Caco-2 (cell line): ENCODE data around the gene NF2. TPM values are rescaled to one million over a fixed set of nuclear protein-coding genes. Genes with fewer than 3 reads are reported as not detected.
"Not testable (repeated sequence)": the region's sequence is repeated elsewhere in the genome, so short reads cannot be mapped to it uniquely, and the experiment has no call there.

Source experiments
- BruUV-seq: library from RNA; stranded (reverse); fragments of 400-500 nt; replicated peaks from 2 replicates; lab custom pipeline; 2021; lab: Mats Ljungman, UMichigan
- CTCF ChIA-PET: fragments of 300-600 bp; sonication (Branson Sonifier 250); formaldehyde crosslinking; loops from one replicate; lab custom pipeline; 2022; ENCODE audit warnings: antibody characterized with exemption; lab: Charles Lee
- POLR2A ChIA-PET: fragments of 300-600 bp; sonication (Branson Sonifier 250); formaldehyde crosslinking; loops from one replicate; lab custom pipeline; 2022; ENCODE audit warnings: antibody characterized with exemption; lab: Charles Lee
- DNase-seq, 2 experiments: peaks; one replicate each; pipeline versions ENCODE4 v3.0.0 to v3.0.0-alpha.2; 2020 to 2022
- H3K27me3 ChIP-seq: replicated peaks from 2 replicates; pipeline ENCODE4 v1.6.0; 2011; ENCODE audit warnings: low read length; ENCODE audit not compliant: control insufficient read depth, insufficient read depth
- H3K36me3 ChIP-seq: 2 replicates; pipeline ENCODE4 v1.5.1; 2011; ENCODE audit warnings: low read length; ENCODE audit not compliant: control insufficient read depth, insufficient read depth
- H3K4me1 ChIP-seq: fragments of 250-450 bp; sonication (Bioruptor Pico); 2 replicates; pipeline ENCODE4 v1.5.1; 2020; ENCODE audit warnings: mild to moderate bottlenecking
- H3K4me3 ChIP-seq: 2 replicates; pipeline ENCODE4 v1.5.1; 2011; ENCODE audit warnings: low read depth, mild to moderate bottlenecking, control low read depth, low read length
- H3K9me3 ChIP-seq: fragments of 250-450 bp; sonication (Bioruptor Pico); 2 replicates; pipeline ENCODE4 v1.5.1; 2020; ENCODE audit warnings: mild to moderate bottlenecking, moderate library complexity
- H3K27ac Mint-ChIP-seq: one replicate; pipeline ENCODE4 v1.8.0; 2022; ENCODE audit warnings: mixed read lengths; ENCODE audit not compliant: unreplicated experiment
- H3K27me3 Mint-ChIP-seq: one replicate; pipeline ENCODE4 v1.8.0; 2022; ENCODE audit warnings: mixed read lengths; ENCODE audit not compliant: insufficient read depth, unreplicated experiment
- H3K36me3 Mint-ChIP-seq: one replicate; pipeline ENCODE4 v1.8.0; 2022; ENCODE audit warnings: mild to moderate bottlenecking, mixed read lengths; ENCODE audit not compliant: insufficient read depth, unreplicated experiment
- H3K4me1 Mint-ChIP-seq: one replicate; pipeline ENCODE4 v1.8.0; 2022; ENCODE audit warnings: low read depth, mixed read lengths; ENCODE audit not compliant: unreplicated experiment
- H3K4me3 Mint-ChIP-seq: one replicate; pipeline ENCODE4 v1.8.0; 2022; ENCODE audit warnings: mild to moderate bottlenecking, moderate library complexity, mixed read lengths; ENCODE audit not compliant: unreplicated experiment
- H3K9me3 Mint-ChIP-seq: one replicate; pipeline ENCODE4 v1.8.0; 2022; ENCODE audit warnings: mixed read lengths; ENCODE audit not compliant: unreplicated experiment
- CTCF ChIP-seq, 2 experiments: fragments of 200-600 bp in 1 of 2; IDR thresholded peaks; 1 replicate in 1 of 2; 2 replicates in 1 of 2; pipeline versions ENCODE4 v1.5.1 to v1.8.0; 2011 to 2022; ENCODE audit warnings: antibody characterized with exemption in 1 of 2, control low read depth in 1 of 2, inconsistent platforms in 1 of 2, low read depth in 1 of 2, low read length in 1 of 2, mild to moderate bottlenecking in 1 of 2, moderate library complexity in 1 of 2; ENCODE audit not compliant: insufficient read depth in 1 of 2, severe bottlenecking in 1 of 2, unreplicated experiment in 1 of 2
- intact Hi-C: fragments of 100-400 bp; cut with micrococcal nuclease; formaldehyde crosslinking; loops from one replicate; pipeline ENCODE4 v1.10.0; 2022; ENCODE audit not compliant: unreplicated experiment
- total RNA-seq: library from RNA; stranded (reverse); gene quantifications from 2 replicates; pipeline ENCODE4 v1.2.3, GENCODE V29; 2022

NF2 gene
- total RNA-seq, 1 experiment from 2014 or later = 53.2 TPM

- no peaks in the 10 kb centered on the region for H3K9me3 Mint-ChIP-seq
- no peaks in the 10 kb centered on the region for H3K27me3 Mint-ChIP-seq
- H3K27ac Mint-ChIP-seq = no peak overlapping the region
- no peaks in the 10 kb centered on the region for H3K9me3 ChIP-seq
- intact Hi-C loops = no loop called here
- DNase-seq = no peak
- H3K36me3 ChIP-seq = no peaks in the 10 kb centered on the region
- H3K27me3 ChIP-seq = no peaks in the 10 kb centered on the region
- TF ChIP-seq CTCF (IDR thresholded peaks at IDR 0.05; ENCODE audit: insufficient read depth in 1 of 2, low read depth in 1 of 2, low read length in 1 of 2, severe bottlenecking in 1 of 2, unreplicated experiment in 1 of 2) = no peak
- no TSS peak for BruUV-seq
- no peaks in the 10 kb centered on the region for H3K36me3 Mint-ChIP-seq
- CTCF ChIA-PET = no interaction called here
- no peak overlapping the region for H3K4me3 Mint-ChIP-seq
- no peak overlapping the region for H3K4me3 ChIP-seq
- POLR2A ChIA-PET = no interaction called here
- no peaks in the 10 kb centered on the region for H3K4me1 ChIP-seq
- no peaks in the 10 kb centered on the region for H3K4me1 Mint-ChIP-seq
These were observed 15.3 kb upstream of the NF2 start for GRCh38 chr22:29587938-29588699.

- DNase-seq = no peak
- H3K9me3 ChIP-seq = no peaks in the 10 kb centered on the region
- no peaks in the 10 kb centered on the region for H3K27me3 Mint-ChIP-seq
These were observed 9.5 kb upstream of the NF2 start for GRCh38 chr22:29593923-29594322.

GRCh38 chr22:29594447-29594846 is 9.0 kb upstream of the NF2 start:
- H3K9me3 ChIP-seq, intact Hi-C loops, H3K4me3 ChIP-seq, H3K4me3 Mint-ChIP-seq, H3K27me3 ChIP-seq, DNase-seq, BruUV-seq, H3K4me1 ChIP-seq, POLR2A ChIA-PET, H3K9me3 Mint-ChIP-seq, H3K27me3 Mint-ChIP-seq, H3K36me3 Mint-ChIP-seq, H3K4me1 Mint-ChIP-seq, CTCF ChIA-PET, H3K27ac Mint-ChIP-seq, H3K36me3 ChIP-seq: not testable (repeated sequence)

More at GRCh38 chr22:29593923-29594322, 9.5 kb upstream of the NF2 start:
- H3K4me3 Mint-ChIP-seq = no peak overlapping the region
- CTCF ChIA-PET = interaction anchor here (0.7 kb wide), 1 partner anchor 437 kb away, joined by 3 read pairs; no protein-coding TSS in a partner anchor
- no peaks in the 10 kb centered on the region for H3K4me1 Mint-ChIP-seq
- Histone ChIP-seq H3K4me1 (no peaks in the 10 kb centered on the region), H3K36me3 (no peaks in the 10 kb centered on the region), H3K4me3 (no peak overlapping the region), H3K27me3 (no peaks in the 10 kb centered on the region)
- peaks cover 8% of the 10 kb centered on the region for H3K9me3 Mint-ChIP-seq
- no peak for TF ChIP-seq CTCF (IDR thresholded peaks at IDR 0.05; ENCODE audit: insufficient read depth in 1 of 2, low read depth in 1 of 2, low read length in 1 of 2, severe bottlenecking in 1 of 2, unreplicated experiment in 1 of 2)
- POLR2A ChIA-PET = no interaction called here
- no peaks in the 10 kb centered on the region for H3K36me3 Mint-ChIP-seq
- H3K27ac Mint-ChIP-seq = no peak overlapping the region
- intact Hi-C loops = no loop called here
- BruUV-seq = no TSS peak
